Tibial nerve (tissue), 4 donors: ENCODE data around the gene SLC25A1.

Source experiments
- CTCF ChIP-seq, 5 experiments: fragments of 200-600 bp in 3 of 5; fragments of 450-650 bp in 2 of 5; sonication (generic) in 3 of 5; IDR thresholded peaks; one replicate each; pipeline ENCODE4 v1.5.1; 2016 to 2019; ENCODE audit warnings: antibody characterized with exemption in 5 of 5, mild to moderate bottlenecking in 3 of 5, moderate library complexity in 2 of 5
- EP300 ChIP-seq, 2 donors: sonication (generic); formaldehyde crosslinking; IDR thresholded peaks; one replicate each; pipeline ENCODE4 v1.6.1; 2017; ENCODE audit warnings: antibody characterized with exemption in 2 of 2, mild to moderate bottlenecking in 1 of 2
- POLR2A ChIP-seq, 2 donors: fragments of 450-650 bp; IDR thresholded peaks; one replicate each; pipeline ENCODE4 v1.6.1; 2017; ENCODE audit warnings: antibody characterized with exemption in 2 of 2, mild to moderate bottlenecking in 2 of 2, moderate library complexity in 2 of 2

- TF ChIP-seq CTCF (IDR thresholded peaks at IDR 0.05) (no peak), POLR2A (IDR thresholded peaks at IDR 0.05) (no peak), EP300 (IDR thresholded peaks at IDR 0.05) (no peak)
These were observed 5.2 kb downstream of the SLC25A1 start for GRCh38 chr22:19173047-19174035.
